Measurements from ENCODE around the gene LINC01488. TPM values are rescaled to one million over a fixed set of nuclear protein-coding genes. Genes with fewer than 3 reads are reported as not detected.

LINC01488 gene
- total and polyA plus RNA-seq, 10 of the 15 experiments (the other 5 are each of a cell fraction or from before 2014, with no cell fraction given): not detected

DNA sequence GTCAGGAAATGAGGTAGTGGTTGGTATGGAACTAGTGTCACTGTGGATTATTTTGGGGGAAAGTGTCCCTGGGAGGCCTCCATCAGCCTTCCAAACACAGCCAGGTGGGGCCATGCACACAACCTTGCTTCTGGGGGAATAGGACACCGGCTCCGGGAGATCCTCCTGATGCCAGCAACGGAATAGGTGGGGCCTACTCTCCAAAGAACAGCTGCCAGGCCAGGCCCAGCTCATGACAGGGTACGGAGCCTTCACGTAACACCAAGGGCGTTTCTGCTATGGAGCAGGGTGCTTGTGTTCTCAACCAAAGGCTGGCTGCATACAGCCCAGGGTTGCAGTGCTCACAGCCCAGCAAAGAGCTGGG is 30.6 kb upstream of the LINC01488 start:
- SMC1A ChIA-PET (ENCODE audit: uncharacterized antibody, unreplicated experiment): no interaction called here
- H2AFZ ChIP-seq (ENCODE audit: control insufficient read depth, low read depth, low read length): no peak overlapping the region
- no peak overlapping the region for H3K4me2 ChIP-seq (ENCODE audit: control insufficient read depth, insufficient read depth)
- CTCF ChIA-PET: no interaction called here
- intact Hi-C loops (cut with micrococcal nuclease; ENCODE audit: unreplicated experiment): no loop called here
- BruUV-seq (replicated peaks): no TSS peak
- RAD21 ChIA-PET (ENCODE audit: unreplicated experiment): no interaction called here
- FAIRE-seq: no peak
- H3K27me3 ChIP-seq (replicated peaks in 1 of 2; ENCODE audit: control insufficient read depth in 2 of 2, insufficient read depth in 2 of 2, low read length in 1 of 2): no peaks in the 10 kb centered on the region; a peak in 2 of 4 replicates
- no peaks in the 10 kb centered on the region for H3K79me2 ChIP-seq (ENCODE audit: control insufficient read depth, insufficient read depth, low read length)
- no peaks in the 10 kb centered on the region; the same call in 2 of the 3 replicates for H3K9me3 ChIP-seq (replicated peaks; ENCODE audit: control insufficient read depth, insufficient read depth, low read length)
- no peak for DNase-seq (ENCODE audit: low read depth, low spot score)
- no peaks in the 10 kb centered on the region for H4K20me1 ChIP-seq (ENCODE audit: control insufficient read depth, insufficient read depth)
- H3K36me3 ChIP-seq (ENCODE audit: control insufficient read depth in 2 of 2, insufficient read depth in 2 of 2, low read length in 1 of 2): no peaks in the 10 kb centered on the region
- no peak for ATAC-seq
- H3K4me1 ChIP-seq (ENCODE audit: control insufficient read depth, insufficient read depth, low read length): no peaks in the 10 kb centered on the region
- WGBS (ENCODE audit: insufficient coverage, insufficient replicate concordance, low lambda C conversion rate, missing lambda C conversion rate): 42% methylated on average over 6 of the region's 6 CpGs
- H3K9ac ChIP-seq (ENCODE audit: control insufficient read depth, insufficient read depth, low read length): no peak overlapping the region
- in situ Hi-C loops (cut with MboI): no loop called here
- no peak overlapping the region for H3K27ac ChIP-seq (ENCODE audit: control insufficient read depth, insufficient read depth)
- H3K4me3 ChIP-seq: no peak overlapping the region
- POLR2A ChIA-PET: no interaction called here
- TF ChIP-seq SREBF1 (IDR thresholded peaks at IDR 0.05; ENCODE audit: low read length) (no peak), CEBPZ (IDR thresholded peaks at IDR 0.05; ENCODE audit: low read depth, low read length) (no peak), MLLT1 (IDR thresholded peaks at IDR 0.05) (no peak), ZZZ3 (IDR thresholded peaks at IDR 0.05; ENCODE audit: control insufficient read depth, insufficient read length, low read depth) (no peak), CBX5 (IDR thresholded peaks at IDR 0.05; ENCODE audit: low read depth) (no peak), SMAD5 (IDR thresholded peaks at IDR 0.05; ENCODE audit: low read depth) (no peak), CREM (IDR thresholded peaks at IDR 0.05; ENCODE audit: low read depth) (no peak)
- TF ChIP-seq, protein P1, sequence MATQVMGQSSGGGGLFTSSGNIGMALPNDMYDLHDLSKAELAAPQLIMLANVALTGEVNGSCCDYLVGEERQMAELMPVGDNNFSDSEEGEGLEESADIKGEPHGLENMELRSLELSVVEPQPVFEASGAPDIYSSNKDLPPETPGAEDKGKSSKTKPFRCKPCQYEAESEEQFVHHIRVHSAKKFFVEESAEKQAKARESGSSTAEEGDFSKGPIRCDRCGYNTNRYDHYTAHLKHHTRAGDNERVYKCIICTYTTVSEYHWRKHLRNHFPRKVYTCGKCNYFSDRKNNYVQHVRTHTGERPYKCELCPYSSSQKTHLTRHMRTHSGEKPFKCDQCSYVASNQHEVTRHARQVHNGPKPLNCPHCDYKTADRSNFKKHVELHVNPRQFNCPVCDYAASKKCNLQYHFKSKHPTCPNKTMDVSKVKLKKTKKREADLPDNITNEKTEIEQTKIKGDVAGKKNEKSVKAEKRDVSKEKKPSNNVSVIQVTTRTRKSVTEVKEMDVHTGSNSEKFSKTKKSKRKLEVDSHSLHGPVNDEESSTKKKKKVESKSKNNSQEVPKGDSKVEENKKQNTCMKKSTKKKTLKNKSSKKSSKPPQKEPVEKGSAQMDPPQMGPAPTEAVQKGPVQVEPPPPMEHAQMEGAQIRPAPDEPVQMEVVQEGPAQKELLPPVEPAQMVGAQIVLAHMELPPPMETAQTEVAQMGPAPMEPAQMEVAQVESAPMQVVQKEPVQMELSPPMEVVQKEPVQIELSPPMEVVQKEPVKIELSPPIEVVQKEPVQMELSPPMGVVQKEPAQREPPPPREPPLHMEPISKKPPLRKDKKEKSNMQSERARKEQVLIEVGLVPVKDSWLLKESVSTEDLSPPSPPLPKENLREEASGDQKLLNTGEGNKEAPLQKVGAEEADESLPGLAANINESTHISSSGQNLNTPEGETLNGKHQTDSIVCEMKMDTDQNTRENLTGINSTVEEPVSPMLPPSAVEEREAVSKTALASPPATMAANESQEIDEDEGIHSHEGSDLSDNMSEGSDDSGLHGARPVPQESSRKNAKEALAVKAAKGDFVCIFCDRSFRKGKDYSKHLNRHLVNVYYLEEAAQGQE (IDR thresholded peaks at IDR 0.05; ENCODE audit: low read depth, low read length): no peak
- TF ChIP-seq, protein P2, sequence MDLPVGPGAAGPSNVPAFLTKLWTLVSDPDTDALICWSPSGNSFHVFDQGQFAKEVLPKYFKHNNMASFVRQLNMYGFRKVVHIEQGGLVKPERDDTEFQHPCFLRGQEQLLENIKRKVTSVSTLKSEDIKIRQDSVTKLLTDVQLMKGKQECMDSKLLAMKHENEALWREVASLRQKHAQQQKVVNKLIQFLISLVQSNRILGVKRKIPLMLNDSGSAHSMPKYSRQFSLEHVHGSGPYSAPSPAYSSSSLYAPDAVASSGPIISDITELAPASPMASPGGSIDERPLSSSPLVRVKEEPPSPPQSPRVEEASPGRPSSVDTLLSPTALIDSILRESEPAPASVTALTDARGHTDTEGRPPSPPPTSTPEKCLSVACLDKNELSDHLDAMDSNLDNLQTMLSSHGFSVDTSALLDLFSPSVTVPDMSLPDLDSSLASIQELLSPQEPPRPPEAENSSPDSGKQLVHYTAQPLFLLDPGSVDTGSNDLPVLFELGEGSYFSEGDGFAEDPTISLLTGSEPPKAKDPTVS (IDR thresholded peaks at IDR 0.05; ENCODE audit: low read depth, low read length): no peak
- TF ChIP-seq, protein P3, sequence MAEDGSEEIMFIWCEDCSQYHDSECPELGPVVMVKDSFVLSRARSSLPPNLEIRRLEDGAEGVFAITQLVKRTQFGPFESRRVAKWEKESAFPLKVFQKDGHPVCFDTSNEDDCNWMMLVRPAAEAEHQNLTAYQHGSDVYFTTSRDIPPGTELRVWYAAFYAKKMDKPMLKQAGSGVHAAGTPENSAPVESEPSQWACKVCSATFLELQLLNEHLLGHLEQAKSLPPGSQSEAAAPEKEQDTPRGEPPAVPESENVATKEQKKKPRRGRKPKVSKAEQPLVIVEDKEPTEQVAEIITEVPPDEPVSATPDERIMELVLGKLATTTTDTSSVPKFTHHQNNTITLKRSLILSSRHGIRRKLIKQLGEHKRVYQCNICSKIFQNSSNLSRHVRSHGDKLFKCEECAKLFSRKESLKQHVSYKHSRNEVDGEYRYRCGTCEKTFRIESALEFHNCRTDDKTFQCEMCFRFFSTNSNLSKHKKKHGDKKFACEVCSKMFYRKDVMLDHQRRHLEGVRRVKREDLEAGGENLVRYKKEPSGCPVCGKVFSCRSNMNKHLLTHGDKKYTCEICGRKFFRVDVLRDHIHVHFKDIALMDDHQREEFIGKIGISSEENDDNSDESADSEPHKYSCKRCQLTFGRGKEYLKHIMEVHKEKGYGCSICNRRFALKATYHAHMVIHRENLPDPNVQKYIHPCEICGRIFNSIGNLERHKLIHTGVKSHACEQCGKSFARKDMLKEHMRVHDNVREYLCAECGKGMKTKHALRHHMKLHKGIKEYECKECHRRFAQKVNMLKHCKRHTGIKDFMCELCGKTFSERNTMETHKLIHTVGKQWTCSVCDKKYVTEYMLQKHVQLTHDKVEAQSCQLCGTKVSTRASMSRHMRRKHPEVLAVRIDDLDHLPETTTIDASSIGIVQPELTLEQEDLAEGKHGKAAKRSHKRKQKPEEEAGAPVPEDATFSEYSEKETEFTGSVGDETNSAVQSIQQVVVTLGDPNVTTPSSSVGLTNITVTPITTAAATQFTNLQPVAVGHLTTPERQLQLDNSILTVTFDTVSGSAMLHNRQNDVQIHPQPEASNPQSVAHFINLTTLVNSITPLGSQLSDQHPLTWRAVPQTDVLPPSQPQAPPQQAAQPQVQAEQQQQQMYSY (CRISPR knock-in tag; IDR thresholded peaks at IDR 0.05): no peak
